Activated CD4-positive, alpha-beta T cell treated with anti-CD3 and anti-CD28 coated beads, Interleukin-2, amount 50 U/mL, for 48 hours (primary cell): ENCODE measurements around the gene RPL13.

ENCODE experiments used
- DNase-seq, 2 experiments: peaks; one replicate each; pipeline ENCODE4 v3.0.0-alpha.2; 2020

RPL13 gene

GRCh38 chr16:89545044-89545830 lies 15.2 kb upstream of the RPL13 start:
- DNase-seq = no peak

GRCh38 chr16:89545831-89546574 lies 14.5 kb upstream of the RPL13 start:
- DNase-seq = no peak

GRCh38 chr16:89546781-89547180 lies 13.7 kb upstream of the RPL13 start:
- no peak for DNase-seq

GRCh38 chr16:89547291-89547690 lies 13.2 kb upstream of the RPL13 start:
- no peak for DNase-seq

GRCh38 chr16:89547860-89548259 lies 12.6 kb upstream of the RPL13 start:
- no peak for DNase-seq

GRCh38 chr16:89548344-89549006 lies 12.0 kb upstream of the RPL13 start:
- DNase-seq = no peak

GRCh38 chr16:89549007-89549700 lies 11.3 kb upstream of the RPL13 start:
- DNase-seq = no peak

- DNase-seq = no peak
These were observed 10.0 kb upstream of the RPL13 start for GRCh38 chr16:89550421-89551007.

GRCh38 chr16:89552329-89552728 lies 8.2 kb upstream of the RPL13 start:
- DNase-seq = no peak

- DNase-seq = no peak
These were observed 7.6 kb upstream of the RPL13 start for GRCh38 chr16:89552913-89553312.

- DNase-seq = no peak
These were observed 6.7 kb upstream of the RPL13 start for GRCh38 chr16:89553733-89554132.

- DNase-seq = no peak
These were observed 6.1 kb upstream of the RPL13 start for GRCh38 chr16:89554343-89554742.

- DNase-seq = no peak
These were observed 5.2 kb upstream of the RPL13 start for GRCh38 chr16:89555265-89555664.

GRCh38 chr16:89555780-89556179 lies 4.7 kb upstream of the RPL13 start:
- DNase-seq = no peak

GRCh38 chr16:89556750-89557689 lies 3.5 kb upstream of the RPL13 start:
- peak; percentile 95 for DNase-seq

GRCh38 chr16:89557690-89558490 lies 2.6 kb upstream of the RPL13 start:
- DNase-seq = no peak

- peak in 1 of 2 experiments; percentile 22 for DNase-seq
These were observed 831 bp downstream of the RPL13 start for GRCh38 chr16:89561142-89561883.

- DNase-seq = peak in 1 of 2 experiments; percentile 23
These were observed 1.6 kb downstream of the RPL13 start for GRCh38 chr16:89561884-89562599.

GRCh38 chr16:89562939-89563338 lies 2.5 kb downstream of the RPL13 start:
- DNase-seq = no peak
